HG03066 (cell line): ENCODE results near the gene ZNF407.

Experiments
- ATAC-seq: cut with Tn5 transposase; IDR thresholded peaks from one replicate; pipeline ENCODE4 v1.9.1; 2021; ENCODE audit warnings: low read depth; ENCODE audit not compliant: unreplicated experiment

ZNF407 gene

GRCh38 chr18:74626049-74626874 is 28.6 kb downstream of the ZNF407 start:
- ATAC-seq, result no peak

- no peak for ATAC-seq
Measured at GRCh38 chr18:74630804-74631203, 33.1 kb downstream of the ZNF407 start.

- no peak for ATAC-seq
Measured at GRCh38 chr18:74631212-74631611, 33.5 kb downstream of the ZNF407 start.

GRCh38 chr18:74631623-74632350 is 34.1 kb downstream of the ZNF407 start:
- no peak for ATAC-seq

- ATAC-seq, result no peak
Measured at GRCh38 chr18:74632351-74632679, 34.6 kb downstream of the ZNF407 start.

GRCh38 chr18:74632856-74633255 is 35.2 kb downstream of the ZNF407 start:
- ATAC-seq, result no peak

GRCh38 chr18:74633652-74634352 is 36.1 kb downstream of the ZNF407 start:
- ATAC-seq, result no peak

GRCh38 chr18:74635224-74635975 is 37.7 kb downstream of the ZNF407 start:
- no peak for ATAC-seq

- ATAC-seq, result no peak
Measured at GRCh38 chr18:74637070-74637469, 39.4 kb downstream of the ZNF407 start.

GRCh38 chr18:74638210-74638609 is 40.5 kb downstream of the ZNF407 start:
- ATAC-seq, result no peak

- ATAC-seq, result no peak
Measured at GRCh38 chr18:74644713-74645112, 47.0 kb downstream of the ZNF407 start.

GRCh38 chr18:74645679-74646078 is 48.0 kb downstream of the ZNF407 start:
- ATAC-seq, result no peak

GRCh38 chr18:74651327-74652128 is 53.9 kb downstream of the ZNF407 start:
- ATAC-seq, result no peak

GRCh38 chr18:74652392-74652988 is 54.8 kb downstream of the ZNF407 start:
- ATAC-seq, result no peak

- no peak for ATAC-seq
Measured at GRCh38 chr18:74654638-74655037, 57.0 kb downstream of the ZNF407 start.

- no peak for ATAC-seq
Measured at GRCh38 chr18:74661008-74661407, 63.3 kb downstream of the ZNF407 start.

GRCh38 chr18:74661691-74662090 is 64.0 kb downstream of the ZNF407 start:
- no peak for ATAC-seq

GRCh38 chr18:74662622-74663021 is 65.0 kb downstream of the ZNF407 start:
- no peak for ATAC-seq

GRCh38 chr18:74665346-74665745 is 67.7 kb downstream of the ZNF407 start:
- no peak for ATAC-seq

GRCh38 chr18:74665905-74666304 is 68.2 kb downstream of the ZNF407 start:
- no peak for ATAC-seq
